Measurements from ENCODE around the gene SYCE3.

SYCE3 gene

DNA sequence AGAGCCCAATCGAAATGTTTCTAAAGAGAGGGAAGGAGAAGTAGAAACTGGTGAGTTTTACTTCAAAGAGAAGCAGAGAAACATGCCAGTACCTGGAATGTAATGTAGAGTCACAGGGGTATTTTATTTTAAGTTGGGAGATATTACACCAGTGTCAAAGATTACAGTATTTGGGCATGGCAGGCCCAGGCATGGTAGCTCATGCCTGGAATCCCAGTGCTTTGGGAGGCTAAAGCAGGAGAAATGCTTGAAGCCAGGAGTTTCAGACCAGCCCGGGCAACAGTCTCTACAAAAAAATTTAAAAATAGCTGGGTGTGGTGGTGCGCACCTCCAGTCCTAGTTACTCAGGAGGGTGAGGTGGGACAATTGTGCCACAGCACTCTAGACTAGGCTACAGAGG, 2.7 kb downstream of the SYCE3 start:
- TF ChIP-seq, protein P1, sequence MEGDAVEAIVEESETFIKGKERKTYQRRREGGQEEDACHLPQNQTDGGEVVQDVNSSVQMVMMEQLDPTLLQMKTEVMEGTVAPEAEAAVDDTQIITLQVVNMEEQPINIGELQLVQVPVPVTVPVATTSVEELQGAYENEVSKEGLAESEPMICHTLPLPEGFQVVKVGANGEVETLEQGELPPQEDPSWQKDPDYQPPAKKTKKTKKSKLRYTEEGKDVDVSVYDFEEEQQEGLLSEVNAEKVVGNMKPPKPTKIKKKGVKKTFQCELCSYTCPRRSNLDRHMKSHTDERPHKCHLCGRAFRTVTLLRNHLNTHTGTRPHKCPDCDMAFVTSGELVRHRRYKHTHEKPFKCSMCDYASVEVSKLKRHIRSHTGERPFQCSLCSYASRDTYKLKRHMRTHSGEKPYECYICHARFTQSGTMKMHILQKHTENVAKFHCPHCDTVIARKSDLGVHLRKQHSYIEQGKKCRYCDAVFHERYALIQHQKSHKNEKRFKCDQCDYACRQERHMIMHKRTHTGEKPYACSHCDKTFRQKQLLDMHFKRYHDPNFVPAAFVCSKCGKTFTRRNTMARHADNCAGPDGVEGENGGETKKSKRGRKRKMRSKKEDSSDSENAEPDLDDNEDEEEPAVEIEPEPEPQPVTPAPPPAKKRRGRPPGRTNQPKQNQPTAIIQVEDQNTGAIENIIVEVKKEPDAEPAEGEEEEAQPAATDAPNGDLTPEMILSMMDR (IDR thresholded peaks at IDR 0.05; ENCODE audit: borderline replicate concordance, insufficient read depth, low read depth, low read length) = no peak
- no peak overlapping the region for H3K4me3 ChIP-seq (ENCODE audit: low read depth, low read length)

GRCh38 chr22:50556703-50557102, 6.0 kb downstream of the SYCE3 start:
- H3K4me3 ChIP-seq (ENCODE audit: low read depth, low read length) = no peak overlapping the region
- TF ChIP-seq, protein P1 (IDR thresholded peaks at IDR 0.05; ENCODE audit: borderline replicate concordance, insufficient read depth, low read depth, low read length) = no peak

DNA sequence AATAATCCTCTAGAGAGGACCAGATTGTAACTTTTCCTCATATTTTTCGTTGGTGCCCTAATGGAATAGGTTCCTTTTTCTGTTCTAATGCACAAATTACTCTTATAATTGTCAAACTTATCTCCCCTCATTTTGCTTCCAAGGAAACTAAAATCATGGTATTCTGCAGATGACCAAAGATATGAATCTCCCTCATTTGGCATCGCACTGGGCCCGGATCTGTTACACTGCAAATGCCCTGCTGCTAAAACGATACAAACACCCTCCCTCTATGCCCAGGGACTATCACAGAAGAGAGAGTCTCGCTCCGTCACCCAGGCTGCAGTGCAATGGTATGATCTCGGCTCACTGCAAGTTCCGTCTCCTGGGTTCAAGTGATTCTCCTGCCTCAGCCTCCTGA, 9.4 kb downstream of the SYCE3 start:
- TF ChIP-seq, protein P1 (IDR thresholded peaks at IDR 0.05; ENCODE audit: borderline replicate concordance, insufficient read depth, low read depth, low read length) = no peak
- H3K4me3 ChIP-seq (ENCODE audit: low read depth, low read length) = no peak overlapping the region

DNA sequence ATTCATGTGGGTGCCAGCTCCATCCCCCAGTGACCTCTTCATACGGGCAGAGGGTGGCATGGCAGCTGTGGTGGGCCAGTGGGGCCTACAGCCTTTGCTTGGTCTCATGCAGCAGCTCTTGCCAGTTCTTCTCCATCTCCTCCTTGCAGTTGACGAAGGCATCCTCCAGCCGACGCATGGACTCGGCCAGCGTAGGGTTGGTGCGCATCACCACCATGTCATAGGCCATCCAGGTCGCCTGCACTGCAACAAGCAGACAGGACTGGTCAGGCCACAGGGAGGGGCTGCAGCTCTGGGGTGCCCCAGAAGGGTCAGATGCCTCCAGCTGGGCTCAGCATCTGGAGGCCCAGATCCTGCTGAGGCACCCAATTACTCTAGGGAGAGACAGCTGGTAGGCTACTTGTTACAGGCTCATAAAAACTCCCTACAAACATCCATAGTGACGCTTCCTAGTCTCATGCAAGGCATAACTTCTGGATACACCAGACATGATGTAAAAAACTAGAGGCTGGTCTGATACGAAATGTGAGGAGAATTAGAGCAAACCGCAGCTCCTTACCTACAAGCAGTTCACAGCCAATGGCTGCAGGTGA, 11.5 kb downstream of the SYCE3 start:
- no peak overlapping the region for H3K4me3 ChIP-seq (ENCODE audit: low read depth, low read length)

GRCh38 chr22:50550395-50550794, 12.3 kb downstream of the SYCE3 start:
- H3K4me3 ChIP-seq (ENCODE audit: low read depth, low read length) = no peak overlapping the region
- TF ChIP-seq, protein P1 (IDR thresholded peaks at IDR 0.05; ENCODE audit: borderline replicate concordance, insufficient read depth, low read depth, low read length) = no peak

More for the DNA sequence above, 11.5 kb downstream of the SYCE3 start:
- TF ChIP-seq, protein P1 (IDR thresholded peaks at IDR 0.05; ENCODE audit: borderline replicate concordance, insufficient read depth, low read depth, low read length) = no peak

DNA sequence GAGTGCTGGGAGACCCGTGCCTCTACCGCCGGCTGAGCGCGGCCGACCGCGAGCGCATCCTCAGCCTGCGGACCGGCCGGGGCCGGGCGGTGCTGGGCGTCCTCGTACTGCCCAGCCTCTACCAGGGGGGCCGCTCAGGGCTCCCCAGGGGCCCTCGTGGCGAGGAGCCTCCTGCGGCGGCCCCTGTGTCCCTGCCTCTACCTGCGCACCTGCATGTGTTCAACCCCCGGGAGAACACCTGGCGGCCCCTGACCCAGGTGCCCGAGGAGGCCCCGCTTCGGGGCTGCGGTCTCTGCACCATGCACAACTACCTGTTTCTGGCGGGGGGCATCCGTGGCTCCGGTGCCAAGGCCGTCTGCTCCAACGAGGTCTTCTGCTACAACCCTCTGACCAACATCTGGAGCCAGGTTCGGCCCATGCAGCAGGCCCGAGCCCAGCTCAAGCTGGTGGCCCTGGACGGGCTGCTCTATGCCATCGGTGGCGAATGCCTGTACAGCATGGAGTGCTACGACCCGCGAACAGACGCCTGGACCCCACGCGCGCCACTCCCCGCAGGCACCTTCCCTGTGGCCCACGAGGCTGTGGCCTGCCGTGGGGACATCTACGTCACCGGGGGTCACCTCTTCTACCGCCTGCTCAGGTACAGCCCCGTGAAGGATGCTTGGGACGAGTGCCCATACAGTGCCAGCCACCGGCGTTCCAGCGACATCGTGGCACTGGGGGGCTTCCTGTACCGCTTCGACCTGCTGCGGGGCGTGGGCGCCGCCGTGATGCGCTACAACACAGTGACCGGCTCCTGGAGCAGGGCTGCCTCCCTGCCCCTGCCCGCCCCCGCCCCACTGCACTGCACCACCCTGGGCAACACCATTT, 13.6 kb downstream of the SYCE3 start:
- TF ChIP-seq, protein P1 (IDR thresholded peaks at IDR 0.05; ENCODE audit: borderline replicate concordance, insufficient read depth, low read depth, low read length) = no peak
- H3K4me3 ChIP-seq (ENCODE audit: low read depth, low read length) = peak overlapping the region; percentile 56
